IPS-11a (cell line): ENCODE results near the gene DIPK1B.
"Not testable (repeated sequence)": the region's sequence is repeated elsewhere in the genome, so short reads cannot be mapped to it uniquely, and the experiment has no call there.

Experiments
- H3K4me3 ChIP-seq: one replicate; pipeline ENCODE4 v1.5.1; 2013; ENCODE audit warnings: low read depth, low read length, control low read depth

The DIPK1B gene

GRCh38 chr9:136748666-136749611 is 36.6 kb downstream of the DIPK1B start:
- no peak overlapping the region for H3K4me3 ChIP-seq

GRCh38 chr9:136750526-136750925 is 38.2 kb downstream of the DIPK1B start:
- H3K4me3 ChIP-seq, result no peak overlapping the region

- H3K4me3 ChIP-seq, result no peak overlapping the region
Observed at GRCh38 chr9:136751244-136751643, 38.9 kb downstream of the DIPK1B start.

GRCh38 chr9:136751814-136752213 is 39.4 kb downstream of the DIPK1B start:
- H3K4me3 ChIP-seq, result no peak overlapping the region

DNA sequence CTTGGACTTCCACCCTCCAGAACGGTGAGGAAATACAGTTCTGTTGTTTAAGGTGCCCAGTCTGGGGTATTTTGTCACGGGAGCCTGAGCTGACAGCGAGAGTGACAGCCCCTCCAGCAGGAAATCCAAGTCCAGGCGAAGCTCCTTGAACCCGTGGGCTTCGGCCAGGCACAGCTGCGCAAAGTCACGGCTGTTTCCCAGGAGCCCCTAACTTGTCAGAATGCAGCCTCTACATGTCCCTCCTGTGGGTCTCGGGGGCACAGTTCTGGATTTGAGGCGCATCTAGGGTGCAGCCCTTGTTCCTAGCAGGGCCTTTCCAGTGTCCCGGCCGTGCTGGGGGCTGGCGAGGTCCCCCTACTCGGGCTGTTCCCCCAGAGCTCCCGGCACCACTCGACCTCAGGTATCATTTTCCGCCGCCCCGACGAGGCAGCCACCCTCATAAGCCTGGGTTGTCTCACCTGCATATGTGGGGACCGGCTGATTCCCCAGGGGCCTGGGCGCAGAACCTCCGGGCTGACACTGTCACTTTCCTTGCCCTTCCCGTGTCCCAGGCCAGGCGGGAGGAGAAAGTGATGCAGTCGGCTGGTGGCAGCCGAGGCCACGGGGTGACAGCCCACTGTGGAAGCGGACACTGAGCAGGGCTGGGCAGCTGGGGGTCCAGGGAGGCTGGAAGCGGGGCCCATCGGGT is 41.1 kb downstream of the DIPK1B start:
- no peak overlapping the region for H3K4me3 ChIP-seq

GRCh38 chr9:136754059-136754572 is 41.7 kb downstream of the DIPK1B start:
- H3K4me3 ChIP-seq, result no peak overlapping the region

- no peak overlapping the region for H3K4me3 ChIP-seq
Observed at GRCh38 chr9:136754626-136755301, 42.4 kb downstream of the DIPK1B start.

- H3K4me3 ChIP-seq, result not testable (repeated sequence)
Observed at GRCh38 chr9:136755302-136756133, 43.1 kb downstream of the DIPK1B start.

DNA sequence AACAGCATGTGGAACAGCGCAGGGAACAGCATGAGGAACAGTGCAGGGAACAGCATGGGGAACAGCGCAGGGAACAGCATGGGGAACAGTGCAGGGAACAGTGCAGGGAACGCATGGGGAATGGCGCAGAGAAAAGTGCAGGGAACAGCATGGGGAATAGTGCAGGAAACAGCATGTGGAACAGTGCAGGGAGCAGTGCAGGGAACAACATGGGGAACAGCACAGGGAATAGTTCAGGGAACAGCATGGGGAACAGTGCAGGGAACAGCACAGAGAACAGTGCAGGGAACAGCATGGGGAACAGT is 43.7 kb downstream of the DIPK1B start:
- H3K4me3 ChIP-seq, result no peak overlapping the region

- no peak overlapping the region for H3K4me3 ChIP-seq
Observed at GRCh38 chr9:136756836-136757235, 44.5 kb downstream of the DIPK1B start.

- no peak overlapping the region for H3K4me3 ChIP-seq
Observed at GRCh38 chr9:136757328-136757727, 45.0 kb downstream of the DIPK1B start.

GRCh38 chr9:136757751-136758140 is 45.4 kb downstream of the DIPK1B start:
- no peak overlapping the region for H3K4me3 ChIP-seq

- no peak overlapping the region for H3K4me3 ChIP-seq
Observed at GRCh38 chr9:136759001-136759400, 46.6 kb downstream of the DIPK1B start.

DNA sequence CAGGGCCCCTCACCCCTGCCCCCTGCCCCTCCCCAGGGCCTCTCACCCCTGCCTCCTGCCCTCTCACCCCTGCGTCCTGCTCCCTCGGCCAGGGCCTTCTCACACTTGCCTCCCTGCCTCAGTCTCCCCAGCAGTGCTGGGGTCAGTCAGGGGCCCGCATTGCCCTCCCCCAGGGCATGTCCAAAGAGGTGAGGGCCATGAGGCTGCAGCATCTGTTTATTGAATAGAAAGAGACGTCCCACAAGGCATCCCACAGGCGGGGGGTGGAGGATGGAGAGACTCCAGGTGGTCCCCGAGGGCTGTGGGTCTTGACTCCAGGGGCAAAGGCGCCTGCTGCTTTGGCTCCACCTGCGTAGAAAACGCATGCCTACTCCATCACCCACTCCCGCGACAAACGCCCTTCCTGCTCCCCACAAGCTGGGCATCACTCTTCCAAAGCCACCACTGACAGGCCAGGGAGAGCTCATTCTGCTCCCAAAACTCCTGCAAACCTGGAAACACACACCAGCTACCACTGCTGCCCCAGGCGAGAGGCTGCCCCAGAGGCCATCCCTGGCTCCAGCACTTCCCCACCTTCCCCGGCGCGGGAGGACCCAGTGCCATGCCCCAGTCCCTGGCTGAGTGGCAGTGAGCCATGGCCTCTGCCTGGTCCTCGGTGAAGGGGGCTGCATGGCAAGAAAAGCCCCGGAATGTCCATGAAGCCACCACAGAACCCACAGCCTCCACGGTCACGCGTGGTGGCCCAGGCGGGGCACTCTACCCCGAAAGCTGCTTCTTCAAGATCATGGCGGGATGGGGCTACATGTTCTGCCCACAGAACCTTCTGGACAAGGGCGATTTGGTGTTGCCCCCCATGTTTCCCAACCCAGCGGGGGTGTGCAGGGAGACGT is 47.3 kb downstream of the DIPK1B start:
- H3K4me3 ChIP-seq, result no peak overlapping the region

DNA sequence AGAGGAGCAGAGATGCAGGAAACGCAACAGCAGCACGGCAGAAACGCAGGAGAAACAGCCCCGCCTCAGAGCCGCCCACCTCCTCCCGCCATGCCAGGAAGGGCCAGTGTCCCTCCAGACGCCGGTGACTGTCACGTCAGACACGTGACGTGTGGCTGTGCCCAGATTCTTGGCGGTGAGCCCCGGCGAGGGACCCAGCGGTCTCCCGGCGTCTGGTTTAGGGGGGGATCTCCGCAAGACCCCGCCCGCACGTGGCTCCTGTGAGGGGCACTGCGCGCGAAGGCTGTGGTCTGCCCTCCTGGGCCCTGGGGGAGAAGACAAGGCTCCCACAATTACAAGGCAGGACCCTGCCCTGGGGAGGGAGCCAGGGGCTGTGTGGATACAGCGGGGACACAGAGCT is 48.1 kb downstream of the DIPK1B start:
- no peak overlapping the region for H3K4me3 ChIP-seq

DNA sequence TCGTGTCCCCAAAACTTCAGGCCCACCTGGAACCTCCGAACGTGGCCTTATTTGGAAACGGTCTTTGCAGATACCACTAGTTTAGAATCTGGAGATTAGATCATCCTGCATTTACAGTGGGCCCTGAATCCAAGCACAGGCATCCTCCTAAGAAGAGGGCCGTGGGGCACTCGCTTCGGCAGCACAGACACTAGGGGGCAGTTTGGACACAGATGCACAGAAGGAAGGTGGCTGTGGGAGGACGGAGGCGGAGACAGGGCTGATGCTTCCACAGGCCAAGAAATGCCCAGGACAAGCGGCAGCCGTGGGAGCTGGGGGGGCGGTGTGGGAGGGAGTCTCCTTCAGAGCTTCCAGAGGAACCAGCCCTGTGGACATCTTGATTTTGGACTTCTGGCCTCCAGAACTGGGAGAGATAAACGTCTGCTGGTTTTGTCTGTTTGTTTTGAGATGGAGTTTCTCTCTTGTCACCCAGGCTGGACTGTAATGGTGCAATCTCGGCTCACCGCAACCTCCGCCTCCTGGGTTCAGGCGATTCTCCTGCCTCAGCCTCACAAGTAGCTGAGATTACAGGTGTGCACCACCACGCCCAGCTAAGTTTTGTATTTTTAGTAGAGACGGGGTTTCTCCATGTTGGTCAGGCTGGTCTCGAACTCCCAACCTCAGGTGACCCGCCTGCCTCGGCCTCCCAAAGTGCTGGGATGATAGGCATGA is 48.6 kb downstream of the DIPK1B start:
- not testable (repeated sequence) for H3K4me3 ChIP-seq

GRCh38 chr9:136761545-136761981 is 49.2 kb downstream of the DIPK1B start:
- H3K4me3 ChIP-seq, result no peak overlapping the region

- no peak overlapping the region for H3K4me3 ChIP-seq
Observed at GRCh38 chr9:136762221-136762691, 49.9 kb downstream of the DIPK1B start.
